ENCODE data around the gene MAN2C1. TPM values are rescaled to one million over a fixed set of nuclear protein-coding genes. Genes with fewer than 3 reads are reported as not detected.

Gene MAN2C1
- total RNA-seq, 6 donors from 2014 or later, result 147 to 1,046 (median 251) TPM

DNA sequence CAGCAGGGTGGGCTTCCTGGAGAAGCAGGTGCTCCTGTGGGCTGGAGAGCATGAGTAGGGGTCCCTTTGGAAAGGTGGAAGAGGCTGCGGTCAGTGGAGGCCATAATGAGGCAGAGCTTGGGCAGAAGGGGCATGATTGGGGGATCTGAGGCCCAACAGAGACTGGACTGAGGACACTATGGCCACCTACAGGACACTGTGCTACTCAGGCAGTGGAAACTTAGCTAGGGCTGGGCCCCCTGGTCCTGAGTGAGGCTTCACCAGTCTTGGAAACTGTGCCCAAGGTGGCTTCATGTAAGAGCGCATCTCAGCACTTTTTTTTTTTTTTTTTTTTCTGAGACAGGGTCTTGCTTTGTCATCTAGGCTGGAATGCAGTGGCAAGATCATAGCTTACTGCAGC, 38.8 kb downstream of the MAN2C1 start:
- TF ChIP-seq, protein P1, sequence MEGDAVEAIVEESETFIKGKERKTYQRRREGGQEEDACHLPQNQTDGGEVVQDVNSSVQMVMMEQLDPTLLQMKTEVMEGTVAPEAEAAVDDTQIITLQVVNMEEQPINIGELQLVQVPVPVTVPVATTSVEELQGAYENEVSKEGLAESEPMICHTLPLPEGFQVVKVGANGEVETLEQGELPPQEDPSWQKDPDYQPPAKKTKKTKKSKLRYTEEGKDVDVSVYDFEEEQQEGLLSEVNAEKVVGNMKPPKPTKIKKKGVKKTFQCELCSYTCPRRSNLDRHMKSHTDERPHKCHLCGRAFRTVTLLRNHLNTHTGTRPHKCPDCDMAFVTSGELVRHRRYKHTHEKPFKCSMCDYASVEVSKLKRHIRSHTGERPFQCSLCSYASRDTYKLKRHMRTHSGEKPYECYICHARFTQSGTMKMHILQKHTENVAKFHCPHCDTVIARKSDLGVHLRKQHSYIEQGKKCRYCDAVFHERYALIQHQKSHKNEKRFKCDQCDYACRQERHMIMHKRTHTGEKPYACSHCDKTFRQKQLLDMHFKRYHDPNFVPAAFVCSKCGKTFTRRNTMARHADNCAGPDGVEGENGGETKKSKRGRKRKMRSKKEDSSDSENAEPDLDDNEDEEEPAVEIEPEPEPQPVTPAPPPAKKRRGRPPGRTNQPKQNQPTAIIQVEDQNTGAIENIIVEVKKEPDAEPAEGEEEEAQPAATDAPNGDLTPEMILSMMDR (IDR thresholded peaks at IDR 0.05), result no peak
- no peak for TF ChIP-seq EP300 (IDR thresholded peaks at IDR 0.05)
- no peak for TF ChIP-seq POLR2AphosphoS5 (IDR thresholded peaks at IDR 0.05)
- no peak for TF ChIP-seq POLR2A (IDR thresholded peaks at IDR 0.05)
- no peak overlapping the region for H3K4me3 ChIP-seq
- H3K4me1 ChIP-seq, result no peaks in the 10 kb centered on the region
- H3K27me3 ChIP-seq, result no peaks in the 10 kb centered on the region
- DNase-seq (no peak), ATAC-seq (ENCODE audit: low FRiP score in 2 of 2) (no peak)
- no peak overlapping the region for H3K27ac ChIP-seq
- 94 to 95% methylated on average over 2 of the region's 2 CpGs for WGBS, 2 donors
- no peaks in the 10 kb centered on the region for H3K36me3 ChIP-seq
- no peaks in the 10 kb centered on the region for H3K9me3 ChIP-seq

DNA sequence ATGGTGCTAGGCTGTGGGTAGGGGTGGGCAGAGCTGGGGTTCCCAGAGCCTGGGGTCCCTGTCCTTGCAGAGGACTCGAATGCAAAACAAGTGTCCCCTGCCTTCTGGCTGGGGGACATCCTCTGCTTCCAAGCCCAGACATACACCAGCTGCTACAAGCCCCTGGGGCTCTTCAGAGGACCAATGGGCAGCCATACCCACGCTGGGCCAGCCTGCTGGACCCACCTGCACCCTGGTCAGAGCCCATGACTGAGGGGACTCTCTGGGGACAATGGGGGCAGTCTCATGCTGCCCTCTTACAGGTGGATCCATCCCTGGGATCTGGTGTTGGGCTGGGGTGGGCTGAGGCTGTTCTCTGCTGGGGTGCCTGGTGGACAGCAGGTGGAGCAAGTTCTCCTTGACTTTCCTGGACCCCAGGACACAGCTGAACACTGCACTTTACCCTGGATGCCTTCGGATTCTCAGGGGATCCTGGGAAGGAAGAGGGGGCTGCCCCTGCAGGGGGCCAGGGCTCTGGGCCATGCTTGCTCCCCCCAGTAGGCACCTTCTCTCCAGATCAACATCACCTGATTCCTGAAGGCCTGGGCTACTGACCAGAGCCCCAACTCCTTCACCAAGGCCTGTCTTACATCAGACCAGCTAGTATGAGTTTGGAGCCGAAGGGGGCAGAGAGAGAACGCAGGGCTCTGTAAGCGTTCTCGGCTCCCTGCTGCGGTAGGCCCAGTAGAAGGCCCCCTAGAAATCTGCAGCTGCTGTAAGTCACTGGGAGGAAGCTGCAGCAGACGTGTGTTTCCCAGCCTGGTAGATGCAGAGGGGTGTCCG, 39.7 kb downstream of the MAN2C1 start:
- ATAC-seq (ENCODE audit: low FRiP score in 2 of 2) (no peak), DNase-seq (no peak)
- Histone ChIP-seq H3K27me3 (no peaks in the 10 kb centered on the region), H3K4me1 (no peaks in the 10 kb centered on the region), H3K36me3 (no peaks in the 10 kb centered on the region), H3K4me3 (no peak overlapping the region), H3K9me3 (no peaks in the 10 kb centered on the region), H3K27ac (no peak overlapping the region)
- WGBS, 2 donors, result 86% methylated on average over 8 of the region's 10 CpGs; no CpG with 5 or more reads in 1 of the 2 donors
- TF ChIP-seq POLR2AphosphoS5 (IDR thresholded peaks at IDR 0.05) (no peak), POLR2A (IDR thresholded peaks at IDR 0.05) (no peak), EP300 (IDR thresholded peaks at IDR 0.05) (no peak)
- TF ChIP-seq, protein P1 (IDR thresholded peaks at IDR 0.05), result no peak

DNA sequence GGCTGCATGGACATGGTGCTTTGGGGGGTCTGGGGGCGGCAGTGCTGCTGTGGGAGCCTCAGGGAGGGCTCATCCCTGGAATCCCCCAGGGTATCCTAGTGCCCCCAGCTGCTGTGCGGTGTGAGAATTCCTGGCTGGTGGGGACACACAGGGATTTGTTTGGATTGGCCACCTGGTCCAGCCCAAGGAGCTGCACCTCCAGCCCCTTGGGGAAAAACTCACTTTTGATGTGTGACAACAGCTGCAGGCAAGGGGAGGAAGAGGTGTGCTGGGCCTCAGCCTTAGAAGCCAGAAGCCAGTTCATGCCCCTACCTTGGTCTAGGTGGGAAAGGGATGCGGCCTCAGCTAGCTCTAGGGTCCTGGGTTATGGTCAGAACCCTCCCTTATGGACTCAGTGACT, 40.9 kb downstream of the MAN2C1 start:
- no peak overlapping the region for H3K4me3 ChIP-seq
- H3K36me3 ChIP-seq, result no peaks in the 10 kb centered on the region
- DNase-seq (no peak), ATAC-seq (ENCODE audit: low FRiP score in 2 of 2) (no peak)
- H3K27me3 ChIP-seq, result no peaks in the 10 kb centered on the region
- no peaks in the 10 kb centered on the region for H3K4me1 ChIP-seq
- 79% methylated on average over 2 of the region's 3 CpGs; no CpG with 5 or more reads in 1 of the 2 donors for WGBS, 2 donors
- no peak overlapping the region for H3K27ac ChIP-seq
- TF ChIP-seq POLR2A (IDR thresholded peaks at IDR 0.05), result no peak
- no peak for TF ChIP-seq POLR2AphosphoS5 (IDR thresholded peaks at IDR 0.05)
- TF ChIP-seq EP300 (IDR thresholded peaks at IDR 0.05), result no peak
- TF ChIP-seq, protein P1 (IDR thresholded peaks at IDR 0.05), result no peak
- no peaks in the 10 kb centered on the region for H3K9me3 ChIP-seq

DNA sequence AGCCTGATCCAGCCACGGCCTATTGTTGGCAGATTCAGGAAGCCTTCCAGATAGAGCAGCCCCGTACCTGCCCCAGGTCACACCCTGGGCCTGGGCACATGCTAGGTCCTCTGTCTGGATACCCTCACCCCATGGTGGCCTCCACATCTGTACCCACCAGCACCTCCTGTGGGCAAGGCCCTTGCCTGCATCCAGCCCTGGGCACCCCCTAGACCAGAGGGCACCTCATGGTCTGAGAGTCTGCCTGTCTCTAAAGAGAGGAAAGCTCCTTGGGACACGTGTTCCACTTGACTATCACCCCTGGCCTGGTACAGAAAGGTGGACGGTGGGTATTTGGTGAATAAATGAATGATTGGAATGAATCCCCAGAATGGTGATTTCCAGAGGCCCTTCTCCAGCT, 41.4 kb downstream of the MAN2C1 start:
- no peak overlapping the region for H3K4me3 ChIP-seq
- no peaks in the 10 kb centered on the region for H3K9me3 ChIP-seq
- no peaks in the 10 kb centered on the region for H3K36me3 ChIP-seq
- H3K27me3 ChIP-seq, result no peaks in the 10 kb centered on the region
- DNase-seq (no peak), ATAC-seq (ENCODE audit: low FRiP score in 2 of 2) (no peak)
- no peaks in the 10 kb centered on the region for H3K4me1 ChIP-seq
- H3K27ac ChIP-seq, result no peak overlapping the region
- WGBS, 2 donors, result 76 to 81% methylated on average over 4 of the region's 4 CpGs
- TF ChIP-seq POLR2AphosphoS5 (IDR thresholded peaks at IDR 0.05) (no peak), POLR2A (IDR thresholded peaks at IDR 0.05) (no peak)
- TF ChIP-seq, protein P1 (IDR thresholded peaks at IDR 0.05), result no peak

DNA sequence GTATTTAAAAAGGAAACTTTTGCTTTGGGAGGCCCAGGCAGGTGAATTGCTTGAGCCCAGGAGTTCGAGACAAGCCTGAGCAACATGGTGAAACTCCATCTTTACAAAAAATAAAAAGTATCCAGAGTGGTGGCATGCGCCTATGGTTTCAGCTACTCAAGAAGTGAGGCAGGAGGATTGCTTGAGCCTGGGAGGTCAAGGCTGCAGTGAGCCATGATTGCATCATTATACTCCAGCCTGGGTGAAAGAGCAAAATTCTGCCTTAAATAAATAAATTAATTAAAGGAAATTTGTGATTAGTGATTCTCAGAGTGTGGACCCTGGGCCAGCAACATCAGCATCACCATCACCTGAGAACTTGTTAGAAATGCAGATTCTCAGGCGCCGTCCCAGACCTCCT, 42.5 kb downstream of the MAN2C1 start:
- no peaks in the 10 kb centered on the region for H3K9me3 ChIP-seq
- no peak overlapping the region for H3K27ac ChIP-seq
- no peaks in the 10 kb centered on the region for H3K4me1 ChIP-seq
- no peaks in the 10 kb centered on the region for H3K27me3 ChIP-seq
- no peak for ATAC-seq (ENCODE audit: low FRiP score in 2 of 2)
- no peaks in the 10 kb centered on the region for H3K36me3 ChIP-seq
- no peak for TF ChIP-seq POLR2AphosphoS5 (IDR thresholded peaks at IDR 0.05)
- no peak for TF ChIP-seq EP300 (IDR thresholded peaks at IDR 0.05)
- no peak for TF ChIP-seq POLR2A (IDR thresholded peaks at IDR 0.05)
- TF ChIP-seq, protein P1 (IDR thresholded peaks at IDR 0.05), result no peak
- WGBS, 2 donors, result 94% methylated on average over 4 of the region's 4 CpGs
- DNase-seq, result no peak
- no peak overlapping the region for H3K4me3 ChIP-seq
